Stimulated activated CD8-positive, alpha-beta memory T cell treated with anti-CD3 and anti-CD28 coated beads, Interleukin-15, amount 100 ng/mL, for 4 hours (primary cell): Measurements from ENCODE around the gene USP49.

ENCODE experiments used
- DNase-seq, 2 donors: peaks; one replicate each; pipeline ENCODE4 v3.0.0-alpha.2; 2020; ENCODE audit warnings: low read depth in 2 of 2

The USP49 gene

GRCh38 chr6:41929924-41930323, 34.7 kb upstream of the USP49 start:
- no peak for DNase-seq

DNA sequence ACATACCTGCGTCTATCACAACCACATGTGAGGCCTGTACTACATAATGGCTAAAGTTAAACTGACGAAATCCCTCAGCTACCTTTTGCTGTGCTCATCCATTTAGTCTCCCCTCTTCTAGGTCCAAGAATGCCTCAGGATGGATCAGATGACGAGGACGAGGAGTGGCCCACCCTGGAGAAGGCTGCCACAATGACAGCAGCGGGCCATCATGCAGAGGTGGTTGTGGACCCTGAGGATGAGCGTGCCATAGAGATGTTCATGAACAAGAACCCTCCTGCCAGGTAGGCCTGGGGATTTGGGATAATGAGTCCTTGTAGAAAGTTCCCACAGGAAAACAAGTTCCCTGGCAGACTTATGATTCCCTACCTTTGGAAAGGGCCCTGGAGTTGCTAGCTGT, 32.1 kb upstream of the USP49 start:
- no peak for DNase-seq

DNA sequence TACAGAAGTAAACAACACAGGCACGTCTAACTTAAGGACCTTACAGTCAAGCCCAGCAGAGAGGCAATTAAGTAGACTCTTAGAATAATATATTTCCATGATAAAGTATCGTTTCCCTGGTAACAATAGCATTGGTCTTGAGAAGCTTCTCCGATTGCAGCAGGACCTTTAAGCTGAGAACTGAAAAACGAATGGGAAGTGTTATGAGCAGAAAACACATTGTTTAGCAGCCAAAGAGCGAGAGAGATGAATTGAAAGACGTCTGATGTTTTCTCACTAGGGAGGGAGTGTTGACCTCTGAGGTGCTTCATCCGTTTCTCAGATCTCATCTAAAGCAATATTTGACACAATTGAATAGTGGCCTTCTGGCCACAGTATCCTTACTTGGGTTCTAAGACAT, 27.0 kb upstream of the USP49 start:
- no peak for DNase-seq

GRCh38 chr6:41921712-41921998, 26.5 kb upstream of the USP49 start:
- no peak for DNase-seq

DNA sequence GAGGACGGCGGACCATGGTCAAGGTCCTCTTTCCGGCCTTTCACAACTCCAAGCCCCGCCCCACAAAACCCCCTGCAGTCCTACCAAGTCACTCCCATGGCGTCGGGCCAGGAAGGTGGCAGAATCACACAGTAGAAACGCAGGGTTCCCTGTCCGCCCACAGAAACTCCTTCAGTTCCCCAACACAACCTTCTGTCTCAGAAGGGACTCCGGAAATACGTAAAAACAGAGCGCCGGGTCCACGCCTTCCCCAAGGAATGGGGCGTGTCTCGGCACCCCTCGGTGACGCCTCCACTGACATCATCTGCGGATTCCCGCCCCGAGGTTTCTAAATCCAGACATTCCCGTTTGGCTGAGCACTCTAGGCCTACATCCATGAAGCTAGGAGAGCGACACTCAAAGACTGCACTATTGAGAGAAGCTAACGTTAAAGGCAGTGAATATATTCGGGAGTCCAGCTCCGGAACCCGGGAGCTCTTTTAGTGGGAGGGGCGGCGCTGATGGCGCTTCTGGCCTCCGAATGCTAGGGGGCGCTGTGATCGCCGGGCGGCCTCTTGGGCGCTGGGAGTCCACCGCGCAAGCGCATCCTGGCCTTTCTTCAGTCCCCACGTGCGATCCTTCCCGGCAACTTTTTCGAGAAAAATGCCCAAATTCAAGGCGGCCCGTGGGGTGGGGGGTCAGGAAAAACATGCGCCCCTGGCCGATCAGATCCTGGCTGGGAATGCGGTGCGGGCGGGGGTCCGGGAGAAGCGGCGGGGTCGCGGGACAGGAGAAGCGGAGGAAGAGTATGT, 25.9 kb upstream of the USP49 start, which contains the start of the genes BYSL and MED20:
BYSL (plus strand) TSS at position 579 of the 791 bp plus-strand sequence; CDS start at position 643, 64 bp downstream.
MED20 (minus strand) TSS at position 219 of the 791 bp plus-strand sequence; CDS start at position 98, 121 bp downstream.
- DNase-seq, result peak; percentile 88 to 90

- no peak for DNase-seq
These were observed 22.4 kb upstream of the USP49 start for GRCh38 chr6:41917528-41917927.

DNA sequence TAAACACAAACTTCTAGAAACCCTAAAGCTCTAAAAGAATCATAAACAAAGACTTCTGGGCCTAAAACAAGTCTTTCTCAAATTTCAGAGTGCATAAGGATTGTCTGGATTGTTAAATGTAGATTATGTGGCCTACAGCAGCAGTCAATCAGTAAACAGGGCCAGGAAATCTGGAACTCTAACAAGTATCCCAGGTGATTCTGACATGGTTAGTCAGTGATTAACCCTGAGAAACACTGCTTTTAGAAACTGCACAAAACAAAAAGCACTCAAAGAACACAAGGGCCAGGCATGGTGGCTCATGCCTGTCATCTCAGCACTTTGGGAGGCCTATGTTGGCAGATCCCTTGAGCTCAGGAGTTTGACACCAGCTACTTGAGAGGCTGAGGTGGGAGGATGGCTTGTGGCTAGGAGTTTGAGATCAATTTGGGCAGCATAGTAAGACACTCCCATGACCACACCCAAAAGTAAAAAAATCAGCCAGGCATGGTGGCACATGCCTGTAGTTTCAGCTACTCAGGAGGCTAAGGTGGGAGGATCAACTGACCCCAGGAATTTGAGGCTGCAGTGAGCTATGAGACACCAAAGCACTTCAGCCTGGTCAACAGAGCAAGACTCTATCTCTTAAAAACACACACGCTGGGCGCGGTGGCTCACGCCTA, 19.8 kb upstream of the USP49 start:
- DNase-seq, result no peak

DNA sequence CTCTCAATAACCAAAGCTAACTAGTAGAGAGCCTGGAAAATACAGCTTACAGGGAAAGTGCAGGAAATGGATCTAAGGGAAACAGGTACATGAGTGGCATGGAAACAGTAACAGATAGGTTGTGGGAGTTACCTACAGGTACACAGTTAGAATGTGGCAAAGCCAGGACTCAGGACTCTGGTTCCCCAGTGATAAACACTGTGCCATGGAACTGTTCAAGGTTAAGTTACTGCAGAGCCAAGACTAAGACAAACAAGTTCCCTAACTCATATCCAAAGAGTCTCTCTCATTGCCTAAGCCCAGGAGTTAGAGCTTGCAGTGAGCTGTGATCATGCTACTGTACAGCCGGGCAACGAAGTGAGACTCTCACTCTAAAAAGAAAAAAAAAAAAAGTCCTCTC, 19.2 kb upstream of the USP49 start:
- no peak for DNase-seq

GRCh38 chr6:41909727-41910126, 14.6 kb upstream of the USP49 start:
- DNase-seq, result no peak

GRCh38 chr6:41901882-41902519, 6.8 kb upstream of the USP49 start:
- peak in 1 of 2 donors; percentile 31 for DNase-seq

DNA sequence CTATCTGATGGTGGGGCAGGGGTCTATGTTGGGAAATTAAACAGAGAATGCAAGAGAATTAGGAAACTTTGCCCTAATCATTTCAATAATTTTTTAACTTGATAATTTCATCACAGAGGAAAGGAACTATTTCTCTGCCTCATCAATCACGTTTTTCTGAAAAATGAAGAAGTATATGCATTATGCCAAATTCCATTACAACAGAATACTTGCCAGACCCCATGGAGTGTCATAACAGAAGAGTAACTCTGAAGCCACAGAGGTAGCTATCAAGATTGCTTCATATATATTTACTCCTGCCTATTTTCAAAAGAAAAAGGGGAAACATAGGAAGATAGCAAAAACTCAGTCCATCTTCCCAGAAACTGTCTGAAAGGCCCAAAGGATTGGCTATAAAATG, 5.7 kb upstream of the USP49 start:
- no peak for DNase-seq

DNA sequence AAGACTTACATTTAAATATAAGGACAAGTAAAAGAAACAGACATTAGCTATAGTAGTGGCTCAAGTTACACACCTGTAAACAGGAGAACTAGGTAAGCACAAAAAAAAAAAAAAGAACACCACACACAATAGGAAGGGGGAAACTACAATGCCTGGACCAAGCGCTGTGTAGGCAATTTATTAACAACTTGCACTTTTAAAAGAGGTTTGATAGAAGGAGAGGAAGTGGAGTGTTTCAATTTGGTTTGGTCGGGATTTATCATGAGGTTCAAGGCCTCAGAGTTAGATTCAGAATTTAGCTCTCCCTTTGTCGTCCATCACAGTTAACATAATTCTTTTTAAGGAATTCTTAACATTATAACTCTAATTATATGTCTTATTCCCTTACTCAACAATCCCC, 1.1 kb upstream of the USP49 start:
- no peak for DNase-seq

- DNase-seq, result no peak
These were observed 542 bp downstream of the USP49 start for GRCh38 chr6:41894366-41895299.

DNA sequence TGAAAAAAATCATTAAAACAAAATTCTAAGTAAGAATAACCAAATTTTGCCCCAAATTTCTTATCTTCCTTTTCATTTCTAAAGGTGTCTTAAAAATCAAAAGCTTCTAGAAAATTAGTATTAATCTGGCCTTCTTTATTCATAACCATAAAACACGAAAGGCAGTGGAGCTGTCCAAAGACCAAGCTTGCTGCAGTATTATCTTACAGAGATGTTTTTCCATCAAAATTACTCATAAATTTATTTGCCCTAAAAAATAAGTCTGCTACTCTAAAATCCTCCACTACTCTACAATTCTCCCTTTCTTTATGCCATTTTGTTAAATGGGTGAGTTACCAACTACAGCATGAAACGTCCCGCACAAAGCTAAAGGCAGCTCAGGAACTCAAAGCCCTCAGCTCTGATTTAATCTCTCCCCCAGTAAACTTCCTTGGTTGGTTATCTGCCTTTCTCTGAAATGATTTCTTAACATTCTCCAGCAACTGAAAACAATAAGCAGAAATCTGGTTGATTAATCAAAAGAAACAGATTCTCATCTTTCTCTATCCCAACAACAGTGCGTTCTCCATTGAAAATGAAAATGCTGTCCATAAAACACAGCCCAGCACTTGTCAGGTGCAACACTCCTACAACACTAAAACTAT, 2.1 kb downstream of the USP49 start:
- no peak for DNase-seq

GRCh38 chr6:41887331-41887751, 7.8 kb downstream of the USP49 start:
- DNase-seq, result no peak

DNA sequence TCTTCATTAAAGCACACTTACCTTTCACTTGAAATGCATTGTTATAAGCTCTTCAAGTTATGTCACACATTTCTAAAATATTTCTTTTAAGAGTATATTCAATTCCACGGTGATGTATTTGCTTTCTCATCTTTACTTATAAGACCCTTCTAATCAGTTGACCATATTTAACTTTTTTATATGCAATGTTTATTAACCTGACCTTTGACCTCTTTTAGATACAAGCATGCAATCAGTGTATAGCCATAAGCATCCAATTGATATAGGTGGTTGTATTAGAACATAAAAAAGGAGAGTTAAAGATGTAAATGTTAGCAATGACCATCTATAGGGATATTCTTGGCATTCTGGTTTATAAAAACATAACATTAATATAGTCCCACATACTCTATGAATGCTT, 9.2 kb downstream of the USP49 start:
- no peak for DNase-seq

DNA sequence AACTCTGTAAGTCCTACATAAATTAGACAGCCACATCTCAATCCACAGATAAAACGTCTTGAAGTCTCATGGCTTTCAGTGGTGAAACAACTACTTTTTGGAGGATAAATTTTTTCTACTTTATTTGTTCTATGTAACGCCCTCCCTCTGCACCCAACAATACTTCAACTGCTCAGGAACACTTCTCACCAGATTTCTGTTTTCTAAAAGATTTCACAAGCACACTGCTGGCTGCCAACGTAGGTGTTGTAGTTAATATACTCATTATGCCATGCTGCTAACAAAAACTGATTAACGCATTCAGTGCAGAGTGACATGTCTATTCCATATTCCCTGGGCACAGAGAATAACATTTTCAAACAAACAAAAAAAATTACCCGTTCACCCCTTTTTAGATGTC, 10.2 kb downstream of the USP49 start:
- no peak for DNase-seq

- no peak for DNase-seq
These were observed 13.7 kb downstream of the USP49 start for GRCh38 chr6:41881506-41881905.

DNA sequence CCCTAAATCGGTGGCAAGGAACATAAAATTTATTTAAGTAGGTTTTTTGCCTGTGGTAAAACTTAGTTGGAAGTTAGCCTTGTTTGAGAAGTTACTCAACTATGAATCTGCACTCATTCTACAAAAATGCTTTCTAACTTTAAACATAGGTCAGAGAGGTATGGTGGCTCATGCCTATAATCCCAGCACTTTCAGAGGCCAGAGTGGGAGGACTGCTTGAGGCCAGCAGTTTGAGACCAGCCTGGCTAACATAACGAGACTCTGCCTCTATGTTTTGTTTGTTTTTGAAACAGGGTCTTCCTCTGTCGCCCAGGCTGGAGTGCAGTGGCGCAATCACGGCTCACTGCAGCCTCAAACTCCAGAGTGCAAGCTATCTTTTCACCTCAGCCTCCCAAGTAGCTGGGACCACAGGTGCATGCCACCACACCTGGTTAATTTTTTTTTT, 16.2 kb downstream of the USP49 start:
- DNase-seq, result no peak

DNA sequence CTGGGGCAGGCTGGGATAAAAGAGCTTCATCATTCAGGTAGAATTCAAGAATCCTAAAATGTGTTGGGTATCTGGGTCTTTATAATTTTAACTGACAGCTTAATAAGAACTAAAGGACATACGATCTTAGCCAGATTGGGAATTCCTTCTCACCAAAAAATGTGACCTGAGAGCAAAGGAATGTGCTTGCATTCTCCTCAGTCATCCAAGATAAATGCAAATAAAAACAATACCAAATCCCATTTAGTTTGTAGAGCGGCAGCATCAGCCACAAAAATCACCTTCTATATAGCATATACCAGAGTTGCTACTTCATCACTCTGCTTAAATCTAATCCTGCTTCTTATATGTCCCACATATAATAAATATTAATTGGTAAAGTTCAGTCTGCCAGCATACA, 16.9 kb downstream of the USP49 start:
- DNase-seq, result no peak

DNA sequence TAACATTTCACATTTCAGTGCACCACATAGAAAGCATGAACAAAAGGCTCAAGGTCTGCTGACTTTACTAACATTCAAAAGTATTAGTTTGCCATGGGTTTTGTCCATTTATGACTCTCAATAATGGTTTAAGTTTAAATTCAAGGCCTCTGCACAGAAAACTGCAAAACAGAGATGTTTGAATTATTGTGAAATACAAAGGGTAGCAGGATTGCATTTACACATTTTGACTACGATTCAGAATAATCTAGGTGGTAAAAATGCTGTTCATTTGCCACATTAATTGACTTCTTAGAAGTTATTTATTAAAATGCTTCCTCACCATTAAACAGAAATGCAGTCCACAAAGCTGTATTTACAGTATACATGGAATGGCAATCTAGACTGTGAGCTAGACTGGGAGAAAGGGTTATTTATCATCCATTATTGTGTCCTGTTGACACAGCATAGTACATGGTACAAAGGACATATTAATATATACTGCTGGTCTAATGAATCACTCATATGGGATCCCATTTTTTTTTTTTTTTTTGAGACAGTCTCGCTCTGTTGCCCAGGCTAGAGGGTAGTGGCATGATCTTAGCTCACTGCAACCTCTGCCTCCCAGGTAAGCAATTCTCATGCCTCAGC, 18.0 kb downstream of the USP49 start:
- DNase-seq, result no peak
